BJ (cell line): Measurements from ENCODE around the gene ACAP1. TPM values are rescaled to one million over a fixed set of nuclear protein-coding genes. Genes with fewer than 3 reads are reported as not detected.

Experiments used
- CTCF ChIA-PET: fragments of 350-600 bp; formaldehyde crosslinking; extraction: SDS; loops from one replicate; lab custom pipeline; 2021; ENCODE audit warnings: antibody characterized with exemption, inconsistent platforms; lab: Yijun Ruan, JAX
- POLR2A ChIA-PET: fragments of 300-600 bp; sonication (Branson Sonifier 250); formaldehyde crosslinking; extraction: SDS; loops from one replicate; lab custom pipeline; 2021; ENCODE audit warnings: antibody characterized with exemption; lab: Charles Lee
- DNase-seq: peaks from one replicate; pipeline ENCODE4 v3.0.0-alpha.2; 2011; ENCODE audit warnings: low read depth
- H3K27me3 ChIP-seq: 2 replicates; pipeline ENCODE4 v1.6.0; 2011; ENCODE audit warnings: low read length; ENCODE audit not compliant: control insufficient read depth, insufficient read depth
- H3K36me3 ChIP-seq: 2 replicates; pipeline ENCODE4 v1.5.1; 2011; ENCODE audit warnings: low read length; ENCODE audit not compliant: control insufficient read depth, insufficient read depth
- H3K4me3 ChIP-seq: 2 replicates; pipeline ENCODE4 v1.5.1; 2011; ENCODE audit warnings: low read depth, mild to moderate bottlenecking, control low read depth, low read length
- polyA plus RNA-seq: library from polyadenylated mRNA; depleted of rRNA; stranded (reverse); fragments of >200 nt; gene quantifications from 2 replicates; pipeline ENCODE4 v1.2.3, GENCODE V29; 2011
- TF ChIP-seq, protein P1 (sequence below): IDR thresholded peaks from 2 replicates; pipeline ENCODE4 v1.5.1; 2011; ENCODE audit warnings: low read depth, mild to moderate bottlenecking, control low read depth, inconsistent platforms, low read length, moderate library complexity; ENCODE audit not compliant: insufficient read depth

ACAP1 gene
- polyA plus RNA-seq, 1 experiment = 1.7 TPM

DNA sequence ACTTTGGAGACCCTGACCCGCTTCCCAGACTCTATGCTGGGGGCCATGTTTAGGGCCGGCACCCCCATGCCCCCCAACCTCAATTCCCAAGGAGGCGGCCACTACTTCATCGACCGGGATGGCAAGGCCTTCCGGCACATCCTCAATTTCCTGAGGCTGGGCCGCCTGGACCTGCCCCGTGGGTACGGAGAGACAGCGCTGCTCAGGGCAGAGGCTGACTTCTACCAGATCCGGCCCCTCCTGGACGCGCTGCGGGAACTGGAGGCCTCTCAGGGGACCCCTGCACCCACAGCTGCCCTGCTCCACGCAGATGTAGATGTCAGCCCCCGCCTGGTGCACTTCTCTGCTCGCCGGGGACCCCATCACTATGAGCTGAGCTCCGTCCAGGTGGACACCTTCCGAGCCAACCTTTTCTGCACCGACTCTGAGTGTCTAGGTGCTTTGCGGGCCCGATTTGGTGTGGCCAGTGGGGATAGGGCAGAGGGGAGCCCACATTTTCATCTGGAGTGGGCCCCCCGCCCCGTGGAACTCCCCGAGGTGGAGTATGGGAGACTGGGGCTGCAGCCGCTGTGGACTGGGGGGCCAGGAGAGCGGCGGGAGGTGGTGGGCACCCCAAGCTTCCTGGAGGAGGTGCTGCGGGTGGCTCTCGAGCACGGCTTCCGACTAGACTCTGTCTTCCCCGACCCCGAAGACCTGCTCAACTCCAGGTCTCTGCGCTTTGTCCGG lies 16.7 kb downstream of the ACAP1 start:
- no peaks in the 10 kb centered on the region for H3K27me3 ChIP-seq
- TF ChIP-seq, protein P1, sequence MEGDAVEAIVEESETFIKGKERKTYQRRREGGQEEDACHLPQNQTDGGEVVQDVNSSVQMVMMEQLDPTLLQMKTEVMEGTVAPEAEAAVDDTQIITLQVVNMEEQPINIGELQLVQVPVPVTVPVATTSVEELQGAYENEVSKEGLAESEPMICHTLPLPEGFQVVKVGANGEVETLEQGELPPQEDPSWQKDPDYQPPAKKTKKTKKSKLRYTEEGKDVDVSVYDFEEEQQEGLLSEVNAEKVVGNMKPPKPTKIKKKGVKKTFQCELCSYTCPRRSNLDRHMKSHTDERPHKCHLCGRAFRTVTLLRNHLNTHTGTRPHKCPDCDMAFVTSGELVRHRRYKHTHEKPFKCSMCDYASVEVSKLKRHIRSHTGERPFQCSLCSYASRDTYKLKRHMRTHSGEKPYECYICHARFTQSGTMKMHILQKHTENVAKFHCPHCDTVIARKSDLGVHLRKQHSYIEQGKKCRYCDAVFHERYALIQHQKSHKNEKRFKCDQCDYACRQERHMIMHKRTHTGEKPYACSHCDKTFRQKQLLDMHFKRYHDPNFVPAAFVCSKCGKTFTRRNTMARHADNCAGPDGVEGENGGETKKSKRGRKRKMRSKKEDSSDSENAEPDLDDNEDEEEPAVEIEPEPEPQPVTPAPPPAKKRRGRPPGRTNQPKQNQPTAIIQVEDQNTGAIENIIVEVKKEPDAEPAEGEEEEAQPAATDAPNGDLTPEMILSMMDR = no peak
- ChIA-PET CTCF (interaction anchor here (0.7 to 4.8 kb wide), 4 partner anchors 51 to 208 kb away, joined by 3 to 45 read pairs (median 22); partner anchors contain the start of genes SENP3, TMEM102 and TMEM256), POLR2A (interaction anchor here (1.0 kb wide), 1 partner anchor 51 kb away, joined by 3 read pairs; the partner anchor contains the start of gene TMEM256)
- no peak for DNase-seq
- H3K36me3 ChIP-seq = no peaks in the 10 kb centered on the region
- peak overlapping the region; percentile 71 for H3K4me3 ChIP-seq

DNA sequence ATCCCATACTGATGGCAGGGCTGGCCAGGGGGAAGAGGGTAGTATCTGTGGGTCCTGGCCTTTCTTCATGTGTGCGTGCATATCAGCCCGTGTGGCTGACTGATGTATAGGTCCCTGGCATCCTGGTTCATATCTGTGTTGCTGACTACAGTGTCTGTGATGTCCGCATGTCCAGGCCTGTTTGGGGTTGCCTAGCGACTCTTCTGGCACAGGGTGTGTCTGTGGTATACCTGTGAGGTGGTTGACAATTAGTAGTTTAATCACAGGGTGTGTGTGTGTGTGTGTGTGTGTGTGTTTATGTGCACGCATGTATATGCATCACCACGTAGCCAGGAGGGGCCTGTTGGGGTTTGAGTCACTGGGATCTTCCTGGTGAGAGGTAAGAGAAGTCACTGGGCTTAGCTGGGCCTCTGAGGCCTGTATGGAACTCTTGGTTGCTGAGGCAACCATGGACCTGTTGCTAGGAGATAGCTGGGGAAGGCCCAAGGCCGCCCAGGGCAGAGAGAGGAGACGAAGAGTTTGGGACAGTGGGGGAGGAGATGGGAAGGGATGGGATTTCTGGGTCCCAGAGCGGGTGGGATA lies 18.0 kb downstream of the ACAP1 start:
- TF ChIP-seq, protein P1 = no peak
- Histone ChIP-seq H3K36me3 (no peaks in the 10 kb centered on the region), H3K4me3 (peak overlapping the region; percentile 8; the same call in 1 of the 2 replicates), H3K27me3 (no peaks in the 10 kb centered on the region)
- DNase-seq = no peak
- POLR2A ChIA-PET = interaction anchor here (1.0 kb wide), 1 partner anchor 50 kb away, joined by 3 read pairs; the partner anchor contains the start of gene TMEM256
- CTCF ChIA-PET = interaction anchor here (1.0 to 4.8 kb wide), 11 partner anchors 8 to 333 kb away, joined by 3 to 45 read pairs (median 22); partner anchors contain the start of genes SENP3, TMEM102, TMEM256 and TP53

DNA sequence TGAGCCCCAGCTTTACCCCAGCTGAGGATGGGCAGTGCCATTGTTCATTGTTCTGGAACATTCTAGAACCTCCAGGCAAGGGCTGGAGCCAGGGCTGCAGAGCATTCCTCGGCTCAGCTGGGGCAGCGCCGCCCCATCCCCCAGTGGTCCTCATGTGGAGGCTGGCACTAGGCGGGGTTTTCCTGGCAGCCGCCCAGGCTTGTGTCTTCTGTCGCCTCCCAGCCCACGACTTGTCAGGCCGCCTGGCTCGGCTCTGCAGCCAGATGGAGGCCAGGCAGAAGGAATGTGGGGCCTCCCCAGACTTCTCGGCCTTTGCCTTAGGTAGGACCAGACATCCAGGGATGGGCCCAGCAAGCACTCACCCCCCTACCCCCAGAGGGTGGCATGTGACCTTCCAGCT lies 18.7 kb downstream of the ACAP1 start, which contains the start of gene TMEM95:
TSS of gene TMEM95 (plus strand) at position 104 of the 400 bp plus-strand sequence. CDS start at position 153, 49 bp downstream.
- no peaks in the 10 kb centered on the region for H3K36me3 ChIP-seq
- ChIA-PET POLR2A (no interaction called here), CTCF (interaction anchor here (1.0 to 4.8 kb wide), 13 partner anchors 8 to 332 kb away, joined by 3 to 45 read pairs (median 17); partner anchors contain the start of genes SENP3, TMEM102, TMEM256 and TP53)
- no peak for DNase-seq
- TF ChIP-seq, protein P1 = 0 out of 2 replicates have a peak, but pooled peaks have one; percentile 6
- no peaks in the 10 kb centered on the region for H3K27me3 ChIP-seq
- H3K4me3 ChIP-seq = peak within 1 kb of the TSS; percentile 8; the same call in 1 of the 2 replicates

DNA sequence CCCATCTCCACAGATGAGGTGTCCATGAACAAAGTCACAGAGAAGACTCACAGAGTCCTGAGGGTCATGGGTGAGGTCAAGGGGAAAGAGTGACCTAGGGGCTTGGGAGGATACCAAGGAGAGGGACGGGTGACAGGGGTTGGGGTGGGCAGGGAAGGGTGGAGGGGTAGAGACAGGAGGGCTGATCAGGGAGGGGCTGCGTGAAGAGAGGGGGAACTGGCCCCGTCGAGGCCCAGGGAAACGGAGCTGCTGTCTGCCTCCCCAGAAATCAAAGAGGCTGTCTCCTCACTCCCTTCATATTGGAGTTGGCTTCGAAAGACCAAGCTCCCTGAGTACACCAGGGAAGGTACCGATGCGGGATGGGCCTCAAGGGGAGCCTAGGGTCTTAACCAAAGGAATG lies 19.2 kb downstream of the ACAP1 start:
- CTCF ChIA-PET = interaction anchor here (0.8 to 4.8 kb wide), 19 partner anchors 9 to 332 kb away, joined by 3 to 45 read pairs (median 8); partner anchors contain the start of genes PLSCR3, SENP3, SOX15 and TMEM102
- TF ChIP-seq, protein P1 = no peak
- no peak for DNase-seq
- H3K4me3 ChIP-seq = no peak overlapping the region
- POLR2A ChIA-PET = no interaction called here
- H3K27me3 ChIP-seq = no peaks in the 10 kb centered on the region
- H3K36me3 ChIP-seq = no peaks in the 10 kb centered on the region

DNA sequence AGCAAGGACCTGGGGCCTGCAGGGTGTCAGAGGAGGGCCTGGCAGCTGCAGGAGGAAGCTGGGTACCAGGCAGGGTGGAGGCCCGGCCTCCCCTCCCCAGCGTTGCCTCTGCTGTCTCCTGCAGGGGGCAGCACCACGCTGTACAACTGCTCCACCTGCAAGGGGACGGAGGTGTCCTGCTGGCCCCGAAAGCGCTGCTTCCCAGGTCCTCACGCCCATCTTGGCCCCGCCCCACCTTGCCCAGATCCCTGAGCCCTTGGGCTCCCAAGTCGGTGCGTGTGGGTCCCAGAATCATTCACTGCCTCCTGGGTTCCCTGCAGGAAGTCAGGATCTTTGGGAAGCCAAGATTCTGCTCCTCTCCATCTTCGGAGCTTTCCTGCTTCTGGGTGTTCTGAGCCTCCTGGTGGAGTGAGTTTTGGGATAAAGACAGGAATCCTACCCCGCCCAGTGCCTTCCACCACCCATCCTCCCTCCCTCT lies 19.8 kb downstream of the ACAP1 start:
- POLR2A ChIA-PET = interaction anchor here (0.6 kb wide), 2 partner anchors 122 to 205 kb away, joined by 4 to 20 read pairs; no protein-coding TSS in a partner anchor
- H3K27me3 ChIP-seq = no peaks in the 10 kb centered on the region
- TF ChIP-seq, protein P1 = peak; percentile 89
- no peak for DNase-seq
- H3K36me3 ChIP-seq = no peaks in the 10 kb centered on the region
- CTCF ChIA-PET = interaction anchor here (0.8 to 4.8 kb wide), 21 partner anchors 9 to 331 kb away, joined by 3 to 45 read pairs (median 7); partner anchors contain the start of genes PLSCR3, SENP3, SOX15 and TMEM102
- H3K4me3 ChIP-seq = no peak overlapping the region
